Left colon (tissue), 2 donors: Measurements from ENCODE around the gene HRG. TPM values are rescaled to one million over a fixed set of nuclear protein-coding genes. Genes with fewer than 3 reads are reported as not detected.
"Not testable (repeated sequence)": the region's sequence is repeated elsewhere in the genome, so short reads cannot be mapped to it uniquely, and the experiment has no call there.

Experiments used
- ATAC-seq: fragments of 200-7000 bp; cut with Tn5 transposase; one replicate; pipeline ENCODE4 v1.9.1; 2020; ENCODE audit warnings: mild to moderate bottlenecking, moderate library complexity
- DNase-seq, 2 donors: peaks; one replicate each; pipeline ENCODE4 v3.0.0-alpha.2; 2020
- intact Hi-C, 2 donors: fragments of 100-400 bp; cut with DNase I in 1 of 2; cut with micrococcal nuclease in 1 of 2; formaldehyde crosslinking; loops; one replicate each; pipeline versions ENCODE4 v1.11.2 to v1.14.0; 2022; cut with DNase I, micrococcal nuclease
- total RNA-seq, 2 donors: library from RNA; stranded (reverse); fragmentation: NEBNext Ultra II Directional; extraction: Animal tissue kit (Norgen Biotek cat#: 25700); gene quantifications; one replicate each; pipeline ENCODE4 v1.2.1, GENCODE V29; 2021
- donor health status: DM: no; HTN: no; CAD: no.
- donor health status: DM: yes; HTN: yes; CAD: no.

The HRG gene
- total RNA-seq, 2 donors from 2014 or later, result not detected

GRCh38 chr3:186669378-186670084 is 3.7 kb downstream of the HRG start:
- ATAC-seq, result no peak
- intact Hi-C loops, result no loop called here
- no peak for DNase-seq

GRCh38 chr3:186670155-186670554 is 4.3 kb downstream of the HRG start:
- intact Hi-C loops, result no loop called here
- no peak for DNase-seq
- no peak for ATAC-seq

GRCh38 chr3:186671051-186671450 is 5.2 kb downstream of the HRG start:
- no peak for ATAC-seq
- intact Hi-C loops, result no loop called here
- no peak for DNase-seq

GRCh38 chr3:186678604-186679003 is 12.8 kb downstream of the HRG start:
- DNase-seq, result no peak
- ATAC-seq, result no peak
- intact Hi-C loops, result no loop called here

GRCh38 chr3:186679151-186679550 is 13.3 kb downstream of the HRG start:
- DNase-seq (no peak), ATAC-seq (no peak)
- intact Hi-C loops, result no loop called here

- ATAC-seq (no peak), DNase-seq (no peak)
- intact Hi-C loops, result no loop called here
Observed at GRCh38 chr3:186680869-186681268, 15.1 kb downstream of the HRG start.

GRCh38 chr3:186682812-186683211 is 17.0 kb downstream of the HRG start:
- no peak for ATAC-seq
- intact Hi-C loops, result no loop called here
- no peak for DNase-seq

- intact Hi-C loops, result no loop called here
- DNase-seq, result no peak
- ATAC-seq, result no peak
Observed at GRCh38 chr3:186683979-186684378, 18.2 kb downstream of the HRG start.

- DNase-seq, ATAC-seq, intact Hi-C loops: not testable (repeated sequence)
Observed at GRCh38 chr3:186686475-186686874, 20.7 kb downstream of the HRG start.

- intact Hi-C loops, result no loop called here
- no peak for DNase-seq
- ATAC-seq, result no peak
Observed at GRCh38 chr3:186687120-186687651, 21.4 kb downstream of the HRG start.

GRCh38 chr3:186690304-186690703 is 24.5 kb downstream of the HRG start:
- not testable (repeated sequence) for DNase-seq, ATAC-seq

GRCh38 chr3:186691676-186692075 is 25.9 kb downstream of the HRG start:
- intact Hi-C loops, result no loop called here
- ATAC-seq (no peak), DNase-seq (no peak)

More at GRCh38 chr3:186690304-186690703, 24.5 kb downstream of the HRG start:
- intact Hi-C loops, result not testable (repeated sequence)

- ATAC-seq (no peak), DNase-seq (no peak)
- intact Hi-C loops, result no loop called here
Observed at GRCh38 chr3:186693843-186694242, 28.0 kb downstream of the HRG start.

- ATAC-seq (no peak), DNase-seq (no peak)
- intact Hi-C loops, result no loop called here
Observed at GRCh38 chr3:186694288-186695032, 28.6 kb downstream of the HRG start.

- ATAC-seq, result no peak
- DNase-seq, result no peak
- intact Hi-C loops, result no loop called here
Observed at GRCh38 chr3:186696522-186696921, 30.7 kb downstream of the HRG start.

GRCh38 chr3:186697510-186697909 is 31.7 kb downstream of the HRG start:
- ATAC-seq, result no peak
- no peak for DNase-seq
- intact Hi-C loops, result no loop called here

- no peak for ATAC-seq
- intact Hi-C loops, result no loop called here
- no peak for DNase-seq
Observed at GRCh38 chr3:186700267-186700666, 34.5 kb downstream of the HRG start.

- intact Hi-C loops, DNase-seq, ATAC-seq: not testable (repeated sequence)
Observed at GRCh38 chr3:186702451-186702850, 36.6 kb downstream of the HRG start.

- ATAC-seq, result no peak
- intact Hi-C loops, result no loop called here
- DNase-seq, result no peak
Observed at GRCh38 chr3:186705882-186706780, 40.3 kb downstream of the HRG start.
